Adrenal gland (tissue), 5 donors: ENCODE measurements around the gene SUMO2.

Experiments
- POLR2A ChIP-seq, 2 donors: fragments of 450-650 bp; IDR thresholded peaks; one replicate each; pipeline ENCODE4 v1.6.1; 2017; ENCODE audit warnings: antibody characterized with exemption in 2 of 2, mild to moderate bottlenecking in 2 of 2, moderate library complexity in 1 of 2
- TF ChIP-seq, protein P1 (sequence below), 6 experiments: fragments of 450-650 bp in 4 of 6; fragments of 200-600 bp in 2 of 6; sonication (generic) in 1 of 6; IDR thresholded peaks; 1 replicate in 5 of 6; 2 replicates in 1 of 6; pipeline versions ENCODE4 v1.5.1 to v1.8.0; 2016 to 2021; ENCODE audit warnings: antibody characterized with exemption in 6 of 6, mild to moderate bottlenecking in 2 of 6, moderate library complexity in 1 of 6
- donor health status: DM: no; HTN: no; CAD: no.

DNA sequence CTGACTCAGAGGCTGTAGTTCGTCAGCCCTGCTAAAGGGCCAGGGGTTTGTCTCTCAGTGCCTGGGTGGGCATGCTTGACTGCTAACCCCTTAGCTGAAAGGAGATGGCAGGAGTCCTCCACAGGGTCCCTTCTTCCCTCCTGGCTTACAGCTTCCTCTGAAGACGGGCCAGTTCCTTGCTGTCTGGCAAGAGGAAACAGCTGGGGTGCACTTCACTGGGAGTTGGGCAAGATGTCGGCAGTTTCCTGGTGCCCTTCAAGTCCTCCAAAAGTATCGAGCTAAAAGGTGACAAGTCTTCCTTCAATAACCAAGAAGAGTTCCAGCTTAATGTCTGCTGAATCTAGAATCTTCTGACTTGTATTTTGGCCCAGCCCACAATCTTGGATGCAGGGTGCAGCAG, 46.1 kb upstream of the SUMO2 start:
- TF ChIP-seq POLR2A (IDR thresholded peaks at IDR 0.05), result no peak
- TF ChIP-seq, protein P1, sequence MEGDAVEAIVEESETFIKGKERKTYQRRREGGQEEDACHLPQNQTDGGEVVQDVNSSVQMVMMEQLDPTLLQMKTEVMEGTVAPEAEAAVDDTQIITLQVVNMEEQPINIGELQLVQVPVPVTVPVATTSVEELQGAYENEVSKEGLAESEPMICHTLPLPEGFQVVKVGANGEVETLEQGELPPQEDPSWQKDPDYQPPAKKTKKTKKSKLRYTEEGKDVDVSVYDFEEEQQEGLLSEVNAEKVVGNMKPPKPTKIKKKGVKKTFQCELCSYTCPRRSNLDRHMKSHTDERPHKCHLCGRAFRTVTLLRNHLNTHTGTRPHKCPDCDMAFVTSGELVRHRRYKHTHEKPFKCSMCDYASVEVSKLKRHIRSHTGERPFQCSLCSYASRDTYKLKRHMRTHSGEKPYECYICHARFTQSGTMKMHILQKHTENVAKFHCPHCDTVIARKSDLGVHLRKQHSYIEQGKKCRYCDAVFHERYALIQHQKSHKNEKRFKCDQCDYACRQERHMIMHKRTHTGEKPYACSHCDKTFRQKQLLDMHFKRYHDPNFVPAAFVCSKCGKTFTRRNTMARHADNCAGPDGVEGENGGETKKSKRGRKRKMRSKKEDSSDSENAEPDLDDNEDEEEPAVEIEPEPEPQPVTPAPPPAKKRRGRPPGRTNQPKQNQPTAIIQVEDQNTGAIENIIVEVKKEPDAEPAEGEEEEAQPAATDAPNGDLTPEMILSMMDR (IDR thresholded peaks at IDR 0.05), result no peak
